ENCODE data around the gene SOD2.
"Not testable (repeated sequence)": the region's sequence is repeated elsewhere in the genome, so short reads cannot be mapped to it uniquely, and the experiment has no call there.

Gene SOD2

GRCh38 chr6:159693128-159693893, at the start of gene SOD2:
Gene SOD2, minus strand, starts transcription at chr6:159693241. Its CDS starts 74 bp downstream, at chr6:159693167.
- no peak for TF ChIP-seq CTCF (IDR thresholded peaks at IDR 0.05; ENCODE audit: borderline replicate concordance, control extremely low read depth, extremely low read depth, insufficient read depth, missing control alignments)
- peak; percentile 92 for DNase-seq (ENCODE audit: low spot score)
- in situ Hi-C loops (cut with MboI; ENCODE audit: low sequenced_read_pairs, unreplicated experiment): loop anchor here (25.0 kb wide), 1 partner anchor 769 kb away; no protein-coding TSS in a partner anchor

- no peak for TF ChIP-seq CTCF (IDR thresholded peaks at IDR 0.05; ENCODE audit: borderline replicate concordance, control extremely low read depth, extremely low read depth, insufficient read depth, missing control alignments)
- in situ Hi-C loops (cut with MboI; ENCODE audit: low sequenced_read_pairs, unreplicated experiment): no loop called here
- DNase-seq (ENCODE audit: low spot score): no peak
These were observed 49.1 kb upstream of the SOD2 start for GRCh38 chr6:159742165-159742564.

- no peak for TF ChIP-seq CTCF (IDR thresholded peaks at IDR 0.05; ENCODE audit: borderline replicate concordance, control extremely low read depth, extremely low read depth, insufficient read depth, missing control alignments)
- in situ Hi-C loops (cut with MboI; ENCODE audit: low sequenced_read_pairs, unreplicated experiment): no loop called here
- no peak for DNase-seq (ENCODE audit: low spot score)
These were observed 46.3 kb upstream of the SOD2 start for GRCh38 chr6:159739341-159739740.

GRCh38 chr6:159736908-159737307, 43.9 kb upstream of the SOD2 start:
- no peak for TF ChIP-seq CTCF (IDR thresholded peaks at IDR 0.05; ENCODE audit: borderline replicate concordance, control extremely low read depth, extremely low read depth, insufficient read depth, missing control alignments)
- no peak for DNase-seq (ENCODE audit: low spot score)
- in situ Hi-C loops (cut with MboI; ENCODE audit: low sequenced_read_pairs, unreplicated experiment): no loop called here

- in situ Hi-C loops (cut with MboI; ENCODE audit: low sequenced_read_pairs, unreplicated experiment); DNase-seq (ENCODE audit: low spot score): not testable (repeated sequence)
These were observed 40.4 kb upstream of the SOD2 start for GRCh38 chr6:159733395-159733794.

- DNase-seq (ENCODE audit: low spot score); in situ Hi-C loops (cut with MboI; ENCODE audit: low sequenced_read_pairs, unreplicated experiment): not testable (repeated sequence)
These were observed 39.5 kb upstream of the SOD2 start for GRCh38 chr6:159732550-159732949.

GRCh38 chr6:159730332-159730676, 37.3 kb upstream of the SOD2 start:
- TF ChIP-seq CTCF (IDR thresholded peaks at IDR 0.05; ENCODE audit: borderline replicate concordance, control extremely low read depth, extremely low read depth, insufficient read depth, missing control alignments): no peak
- DNase-seq (ENCODE audit: low spot score): no peak

More at GRCh38 chr6:159730332-159730676, 37.3 kb upstream of the SOD2 start:
- in situ Hi-C loops (cut with MboI; ENCODE audit: low sequenced_read_pairs, unreplicated experiment): no loop called here
